ENCODE data around the gene ATP1A2. TPM values are rescaled to one million over a fixed set of nuclear protein-coding genes. Genes with fewer than 3 reads are reported as not detected.

ATP1A2 gene
- total and polyA plus RNA-seq, 7 donors: 52.5 to 1,040 (median 523) TPM

GRCh38 chr1:160168609-160169369 lies 53.2 kb downstream of the ATP1A2 start:
- no peaks in the 10 kb centered on the region for H3K27me3 ChIP-seq (ENCODE audit: insufficient read depth in 3 of 3, low read length in 2 of 3)
- TF ChIP-seq, protein P1, sequence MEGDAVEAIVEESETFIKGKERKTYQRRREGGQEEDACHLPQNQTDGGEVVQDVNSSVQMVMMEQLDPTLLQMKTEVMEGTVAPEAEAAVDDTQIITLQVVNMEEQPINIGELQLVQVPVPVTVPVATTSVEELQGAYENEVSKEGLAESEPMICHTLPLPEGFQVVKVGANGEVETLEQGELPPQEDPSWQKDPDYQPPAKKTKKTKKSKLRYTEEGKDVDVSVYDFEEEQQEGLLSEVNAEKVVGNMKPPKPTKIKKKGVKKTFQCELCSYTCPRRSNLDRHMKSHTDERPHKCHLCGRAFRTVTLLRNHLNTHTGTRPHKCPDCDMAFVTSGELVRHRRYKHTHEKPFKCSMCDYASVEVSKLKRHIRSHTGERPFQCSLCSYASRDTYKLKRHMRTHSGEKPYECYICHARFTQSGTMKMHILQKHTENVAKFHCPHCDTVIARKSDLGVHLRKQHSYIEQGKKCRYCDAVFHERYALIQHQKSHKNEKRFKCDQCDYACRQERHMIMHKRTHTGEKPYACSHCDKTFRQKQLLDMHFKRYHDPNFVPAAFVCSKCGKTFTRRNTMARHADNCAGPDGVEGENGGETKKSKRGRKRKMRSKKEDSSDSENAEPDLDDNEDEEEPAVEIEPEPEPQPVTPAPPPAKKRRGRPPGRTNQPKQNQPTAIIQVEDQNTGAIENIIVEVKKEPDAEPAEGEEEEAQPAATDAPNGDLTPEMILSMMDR (IDR thresholded peaks at IDR 0.05): peak; percentile 15
- no peaks in the 10 kb centered on the region for H3K36me3 ChIP-seq (ENCODE audit: insufficient read depth in 1 of 2, low read depth in 1 of 2)
- no peaks in the 10 kb centered on the region for H3K9me3 ChIP-seq
- no peak overlapping the region for H3K4me3 ChIP-seq
- H3K27ac ChIP-seq: peak overlapping the region; percentile 71
- 47 to 83% (median 63%) methylated on average over 13 of the region's 13 CpGs for WGBS, 3 donors
- peak; percentile 77 to 94 (median 90) for ATAC-seq
- no peaks in the 10 kb centered on the region for H3K4me1 ChIP-seq
- intact Hi-C loops (cut with DNase I): no loop called here
- peak; percentile 17 to 67 for DNase-seq

GRCh38 chr1:160169553-160170399 lies 54.2 kb downstream of the ATP1A2 start:
- no peak overlapping the region for H3K4me3 ChIP-seq
- no peaks in the 10 kb centered on the region for H3K9me3 ChIP-seq
- H3K4me1 ChIP-seq: no peaks in the 10 kb centered on the region
- 66 to 71% (median 67%) methylated on average over 15 of the region's 15 CpGs for WGBS, 3 donors
- no peak overlapping the region for H3K27ac ChIP-seq
- ATAC-seq: no peak
- no peaks in the 10 kb centered on the region for H3K36me3 ChIP-seq (ENCODE audit: insufficient read depth in 1 of 2, low read depth in 1 of 2)
- TF ChIP-seq, protein P1 (IDR thresholded peaks at IDR 0.05): no peak
- no peaks in the 10 kb centered on the region for H3K27me3 ChIP-seq (ENCODE audit: insufficient read depth in 3 of 3, low read length in 2 of 3)
- no peak for DNase-seq
- intact Hi-C loops (cut with DNase I): loop anchor here in 1 of 2 donors (5.0 kb wide), 1 partner anchor 57 kb away; no protein-coding TSS in a partner anchor

GRCh38 chr1:160171354-160171753 lies 55.8 kb downstream of the ATP1A2 start:
- Histone ChIP-seq H3K27ac (no peak overlapping the region), H3K27me3 (ENCODE audit: insufficient read depth in 3 of 3, low read length in 2 of 3) (no peaks in the 10 kb centered on the region), H3K4me1 (no peaks in the 10 kb centered on the region), H3K9me3 (no peaks in the 10 kb centered on the region), H3K36me3 (ENCODE audit: insufficient read depth in 1 of 2, low read depth in 1 of 2) (no peaks in the 10 kb centered on the region), H3K4me3 (no peak overlapping the region)
- no peak for ATAC-seq
- intact Hi-C loops (cut with DNase I): loop anchor here in 1 of 2 donors (5.0 kb wide), 1 partner anchor 59 kb away; no protein-coding TSS in a partner anchor
- no peak for DNase-seq
- TF ChIP-seq, protein P1 (IDR thresholded peaks at IDR 0.05): no peak
- 85 to 88% (median 88%) methylated on average over 4 of the region's 4 CpGs for WGBS, 3 donors

GRCh38 chr1:160171980-160172379 lies 56.4 kb downstream of the ATP1A2 start:
- ATAC-seq (no peak), DNase-seq (no peak)
- Histone ChIP-seq H3K36me3 (ENCODE audit: insufficient read depth in 1 of 2, low read depth in 1 of 2) (no peaks in the 10 kb centered on the region), H3K27me3 (ENCODE audit: insufficient read depth in 3 of 3, low read length in 2 of 3) (no peaks in the 10 kb centered on the region), H3K27ac (no peak overlapping the region), H3K9me3 (no peaks in the 10 kb centered on the region), H3K4me3 (no peak overlapping the region), H3K4me1 (no peaks in the 10 kb centered on the region)
- WGBS, 3 donors: 57 to 65% (median 60%) methylated on average over 9 of the region's 9 CpGs
- TF ChIP-seq, protein P1 (IDR thresholded peaks at IDR 0.05): no peak
- intact Hi-C loops (cut with DNase I): loop anchor here in 1 of 2 donors (5.0 kb wide), 1 partner anchor 60 kb away; no protein-coding TSS in a partner anchor

Measured in psoas muscle (tissue), 8 donors.